ENCODE results near the gene CCNB1. TPM values are rescaled to one million over a fixed set of nuclear protein-coding genes. Genes with fewer than 3 reads are reported as not detected.
"Not testable (repeated sequence)": the region's sequence is repeated elsewhere in the genome, so short reads cannot be mapped to it uniquely, and the experiment has no call there.

CCNB1 gene
- 10 to 100 TPM in 2 of 4 donors, 1 to 10 TPM in 2; 5.7 to 10.6 (median 8.5) TPM for total RNA-seq

- 1 to 3% methylated on average over 31 to 41 of the region's 50 CpGs for WGBS, 2 donors
- peak; percentile 96 to 99 for DNase-seq (ENCODE audit: low spot score in 2 of 2)
- intact Hi-C loops (cut with DNase I; ENCODE audit: low total_unique reads) = no loop called here
- H3K4me3 ChIP-seq (ENCODE audit: low read depth, poor library complexity, severe bottlenecking) = peak within 1 kb of the TSS; percentile 61
- TF ChIP-seq POLR2A (IDR thresholded peaks at IDR 0.05) (no peak), CTCF (IDR thresholded peaks at IDR 0.05) (no peak)
Observed at GRCh38 chr5:69166686-69167492, at the start of gene CCNB1. Gene CCNB1 (plus strand): TSS chr5:69167150. CDS start chr5:69167263, 113 bp downstream.

DNA sequence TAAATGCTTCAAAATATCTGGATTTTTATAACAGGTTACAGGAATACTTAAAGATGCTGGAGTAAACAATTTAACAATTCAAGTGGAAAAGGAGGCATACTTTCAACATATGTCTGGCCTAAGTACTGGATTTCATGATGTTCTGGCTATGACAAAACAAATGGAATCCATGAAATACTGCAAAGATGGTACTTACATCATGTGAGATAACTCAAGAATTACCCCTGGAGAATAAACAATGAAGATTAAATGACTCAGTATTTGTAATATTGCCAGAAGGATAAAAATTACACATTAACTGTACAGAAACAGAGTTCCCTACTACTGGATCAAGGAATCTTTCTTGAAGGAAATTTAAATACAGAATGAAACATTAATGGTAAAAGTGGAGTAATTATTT is 37.5 kb upstream of the CCNB1 start:
- no peak overlapping the region for H3K4me3 ChIP-seq (ENCODE audit: low read depth, poor library complexity, severe bottlenecking)
- intact Hi-C loops (cut with DNase I; ENCODE audit: low total_unique reads) = no loop called here
- TF ChIP-seq CTCF (IDR thresholded peaks at IDR 0.05) (no peak), POLR2A (IDR thresholded peaks at IDR 0.05) (no peak)
- DNase-seq (ENCODE audit: low spot score in 2 of 2) = no peak

- H3K4me3 ChIP-seq (ENCODE audit: low read depth, poor library complexity, severe bottlenecking) = no peak overlapping the region
- TF ChIP-seq CTCF (IDR thresholded peaks at IDR 0.05) (no peak), POLR2A (IDR thresholded peaks at IDR 0.05) (no peak)
- intact Hi-C loops (cut with DNase I; ENCODE audit: low total_unique reads) = no loop called here
- 63 to 70% methylated on average over 2 of the region's 2 CpGs for WGBS, 2 donors
- DNase-seq (ENCODE audit: low spot score in 2 of 2) = no peak
Observed at GRCh38 chr5:69130241-69130640, 36.7 kb upstream of the CCNB1 start.

DNA sequence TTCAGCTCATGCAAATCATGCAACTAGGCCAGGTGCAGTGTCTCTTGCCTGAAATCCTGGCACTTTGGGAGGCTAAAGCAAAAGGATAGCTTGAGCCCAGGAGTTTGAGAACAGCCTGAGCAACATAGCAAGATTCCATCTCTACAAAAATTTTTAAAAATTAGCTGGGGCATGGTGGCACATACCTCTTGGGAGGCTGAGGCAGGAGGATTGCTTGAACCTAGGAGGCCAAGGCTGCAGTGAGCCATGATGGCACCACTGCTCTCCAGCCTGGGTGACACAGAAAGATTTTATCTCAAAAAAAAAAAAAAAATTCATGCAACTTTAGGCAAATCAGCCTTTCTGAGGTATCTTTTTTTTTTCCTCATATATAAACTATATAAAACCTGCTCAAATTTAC is 35.6 kb upstream of the CCNB1 start:
- no peak for TF ChIP-seq CTCF (IDR thresholded peaks at IDR 0.05)
- TF ChIP-seq POLR2A (IDR thresholded peaks at IDR 0.05) = no peak
- H3K4me3 ChIP-seq (ENCODE audit: low read depth, poor library complexity, severe bottlenecking) = no peak overlapping the region
- DNase-seq (ENCODE audit: low spot score in 2 of 2) = no peak
- intact Hi-C loops (cut with DNase I; ENCODE audit: low total_unique reads) = no loop called here

- intact Hi-C loops (cut with DNase I; ENCODE audit: low total_unique reads) = no loop called here
- WGBS, 2 donors = 68 to 83% methylated on average over 7 of the region's 7 CpGs
- no peak for TF ChIP-seq CTCF (IDR thresholded peaks at IDR 0.05)
- no peak for TF ChIP-seq POLR2A (IDR thresholded peaks at IDR 0.05)
- no peak for DNase-seq (ENCODE audit: low spot score in 2 of 2)
- no peak overlapping the region for H3K4me3 ChIP-seq (ENCODE audit: low read depth, poor library complexity, severe bottlenecking)
Observed at GRCh38 chr5:69134126-69134525, 32.8 kb upstream of the CCNB1 start.

DNA sequence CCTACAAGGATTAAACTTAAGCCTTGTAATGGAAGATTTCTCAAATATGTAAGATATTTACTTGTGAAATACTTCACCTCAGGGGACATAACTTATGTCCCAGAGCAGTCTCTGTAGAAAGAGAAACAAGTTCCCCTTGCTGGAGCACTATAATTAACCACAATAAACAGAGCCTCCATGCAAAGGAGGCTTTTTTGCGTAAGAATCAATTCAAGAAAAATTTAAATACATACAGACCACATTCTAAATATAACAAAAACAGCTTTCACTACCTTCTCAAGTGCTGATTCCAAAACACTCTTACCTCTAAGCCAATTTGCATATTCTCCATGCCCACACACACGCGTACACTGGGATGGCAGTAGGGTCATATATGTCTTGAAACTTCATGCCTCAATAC is 30.7 kb upstream of the CCNB1 start:
- 82 to 84% methylated on average over 3 of the region's 3 CpGs for WGBS, 2 donors
- no peak for DNase-seq (ENCODE audit: low spot score in 2 of 2)
- H3K4me3 ChIP-seq (ENCODE audit: low read depth, poor library complexity, severe bottlenecking) = no peak overlapping the region
- no peak for TF ChIP-seq POLR2A (IDR thresholded peaks at IDR 0.05)
- TF ChIP-seq CTCF (IDR thresholded peaks at IDR 0.05) = no peak
- intact Hi-C loops (cut with DNase I; ENCODE audit: low total_unique reads) = no loop called here

DNA sequence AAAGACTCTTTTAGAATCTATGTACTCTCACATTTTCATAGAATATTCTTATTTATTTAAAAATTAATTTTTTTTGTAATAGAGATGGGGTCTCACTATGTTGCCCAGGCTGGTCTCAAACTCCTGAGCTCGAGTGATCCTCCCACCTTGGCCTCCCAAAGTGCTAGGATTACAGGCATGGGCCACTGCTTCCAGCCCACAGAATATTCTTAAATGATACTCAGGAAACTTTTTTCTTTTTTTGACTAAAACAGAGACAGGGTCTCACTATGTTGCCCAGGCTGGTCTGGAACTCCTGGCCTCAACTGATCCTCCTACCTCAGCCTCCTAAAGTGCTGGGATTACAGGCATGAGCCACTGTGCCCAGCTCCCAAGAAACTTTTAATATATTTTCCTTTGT is 29.7 kb upstream of the CCNB1 start:
- intact Hi-C loops (cut with DNase I; ENCODE audit: low total_unique reads); H3K4me3 ChIP-seq (ENCODE audit: low read depth, poor library complexity, severe bottlenecking); DNase-seq (ENCODE audit: low spot score in 2 of 2): not testable (repeated sequence)
- 97 to 100% methylated on average over 1 of the region's 1 CpG for WGBS, 2 donors

Measured in lower leg skin (tissue), 4 donors.